NCI-H82 treated with DMSO at 0.1 percent for 48 hours (cell line): ENCODE data around the gene ZDHHC18.
"Not testable (repeated sequence)": the region's sequence is repeated elsewhere in the genome, so short reads cannot be mapped to it uniquely, and the experiment has no call there.

ENCODE experiments used
- DNase-seq: peaks from one replicate; lab custom pipeline; 2025; ENCODE audit not compliant: unreplicated experiment; lab: John Stamatoyannopoulos, UW

Gene ZDHHC18

GRCh38 chr1:26832249-26832960, 5.9 kb downstream of the ZDHHC18 start:
- DNase-seq = peak; percentile 94

- DNase-seq = peak; percentile 76
These were observed 7.2 kb downstream of the ZDHHC18 start for GRCh38 chr1:26833432-26834405.

GRCh38 chr1:26837665-26838064, 11.2 kb downstream of the ZDHHC18 start:
- not testable (repeated sequence) for DNase-seq

GRCh38 chr1:26838474-26839338, 12.2 kb downstream of the ZDHHC18 start:
- no peak for DNase-seq

DNA sequence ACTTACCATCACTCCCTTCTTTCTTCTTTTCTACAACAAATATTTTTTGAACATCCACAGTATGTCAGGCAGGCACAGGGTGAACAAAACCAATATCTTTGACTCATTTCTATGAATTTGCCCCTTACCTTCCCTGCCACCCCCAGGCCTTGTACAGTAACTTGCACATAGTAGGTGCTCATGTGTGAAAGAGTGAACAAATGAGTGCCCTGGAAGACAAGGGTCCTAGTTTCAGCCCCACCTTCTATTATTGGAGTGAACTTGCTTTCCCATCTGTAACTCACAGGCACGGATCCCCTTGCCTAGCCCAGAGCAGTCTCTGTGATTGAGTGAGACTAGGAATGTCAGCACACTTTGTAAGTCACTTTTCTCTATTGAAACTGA, 12.8 kb downstream of the ZDHHC18 start:
- no peak for DNase-seq

GRCh38 chr1:26839779-26840178, 13.3 kb downstream of the ZDHHC18 start:
- DNase-seq = no peak

DNA sequence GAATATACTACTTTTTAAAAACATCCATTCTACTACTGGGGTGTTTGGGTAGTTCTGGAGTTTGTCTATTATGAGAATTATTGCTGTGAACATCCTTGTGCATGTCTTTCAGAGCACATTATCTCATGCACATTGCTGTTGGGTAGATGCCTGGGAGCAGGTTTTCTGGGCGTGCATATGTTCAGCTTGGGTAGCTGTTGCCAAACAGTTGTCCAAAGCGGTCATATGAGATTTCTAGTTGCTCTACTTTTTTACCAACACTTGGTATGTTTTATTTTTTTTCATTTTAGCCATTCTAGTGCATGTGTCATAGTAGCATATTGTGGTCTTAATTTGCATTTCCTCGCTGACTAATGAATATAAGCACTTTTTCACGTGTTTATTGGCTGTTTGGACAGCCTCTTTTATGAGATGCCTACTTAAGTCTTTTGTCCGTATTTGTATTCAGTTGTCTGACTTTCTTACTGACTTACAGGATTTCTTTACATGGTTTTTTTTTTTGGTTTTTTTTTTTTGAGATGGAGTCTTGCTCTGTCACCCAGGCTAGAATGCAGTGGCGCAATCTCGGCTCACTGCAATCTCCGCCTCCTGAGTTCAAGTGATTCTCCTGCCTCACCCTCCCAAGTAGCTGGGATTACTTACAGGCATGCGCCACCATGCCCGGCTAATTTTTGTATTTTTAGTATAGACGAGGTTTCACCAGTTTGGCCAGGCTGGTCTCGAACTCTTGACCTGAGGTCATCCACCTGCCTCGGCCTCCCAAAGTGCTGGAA, 18.1 kb downstream of the ZDHHC18 start:
- no peak for DNase-seq

- not testable (repeated sequence) for DNase-seq
These were observed 21.3 kb downstream of the ZDHHC18 start for GRCh38 chr1:26847826-26848225.

DNA sequence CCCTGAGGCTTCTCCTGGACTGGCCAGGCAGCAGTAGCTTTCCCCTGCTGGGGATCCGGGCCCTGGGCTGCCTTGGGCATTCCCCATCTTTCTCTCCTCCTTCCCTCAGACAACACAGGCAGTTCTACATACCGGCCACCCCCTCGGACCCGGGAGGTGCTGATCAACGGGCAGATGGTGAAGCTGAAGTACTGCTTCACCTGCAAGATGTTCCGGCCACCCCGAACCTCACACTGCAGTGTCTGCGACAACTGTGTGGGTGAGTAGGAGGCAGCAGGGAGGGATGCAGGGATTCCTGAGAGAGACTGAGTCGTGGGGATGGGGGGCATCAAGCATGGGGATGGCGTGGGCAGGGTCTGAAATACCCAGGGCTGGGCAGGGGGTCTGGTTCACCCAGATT, 22.0 kb downstream of the ZDHHC18 start:
- no peak for DNase-seq

DNA sequence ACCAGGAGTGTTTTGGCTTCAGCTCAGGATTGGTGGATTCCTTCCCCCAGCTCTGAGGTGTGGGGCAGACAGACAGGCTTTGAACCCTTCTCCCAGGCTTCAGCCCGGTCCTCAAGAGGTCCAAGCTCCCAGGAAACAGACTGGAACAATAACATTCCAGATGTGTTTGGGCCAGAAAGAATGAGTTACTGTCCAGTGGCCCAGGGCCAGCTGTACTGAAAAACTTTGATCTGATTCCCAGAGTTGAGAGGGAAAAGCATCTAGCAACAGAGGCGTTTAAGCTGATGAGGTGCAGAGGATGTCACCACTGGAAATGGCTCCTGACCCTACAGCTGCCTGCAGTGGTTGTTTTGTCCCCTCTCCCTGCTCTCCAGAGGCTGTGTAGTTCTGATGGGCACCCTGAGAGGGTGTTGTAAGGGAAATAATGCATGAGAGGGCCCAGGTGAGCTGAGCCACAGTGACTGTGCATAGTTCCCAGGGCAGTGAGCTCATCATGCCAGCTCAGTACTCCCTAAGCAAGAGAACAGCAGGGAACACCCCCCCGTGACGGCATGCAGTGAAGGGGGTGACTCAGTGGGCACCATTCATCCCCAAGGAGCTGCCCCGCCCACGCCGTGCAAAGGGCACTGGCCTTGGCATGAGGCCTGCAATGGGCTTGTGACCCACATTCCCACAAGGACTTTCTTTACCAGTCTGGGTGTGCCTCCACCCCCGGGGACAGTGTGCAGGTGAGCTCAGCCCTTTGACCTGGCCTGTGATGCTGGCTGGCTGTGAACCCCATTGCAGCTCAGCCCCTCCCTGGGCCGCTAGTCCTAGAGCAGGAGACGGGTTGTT, 22.7 kb downstream of the ZDHHC18 start:
- DNase-seq = no peak

- DNase-seq = no peak
These were observed 24.7 kb downstream of the ZDHHC18 start for GRCh38 chr1:26851106-26851684.

DNA sequence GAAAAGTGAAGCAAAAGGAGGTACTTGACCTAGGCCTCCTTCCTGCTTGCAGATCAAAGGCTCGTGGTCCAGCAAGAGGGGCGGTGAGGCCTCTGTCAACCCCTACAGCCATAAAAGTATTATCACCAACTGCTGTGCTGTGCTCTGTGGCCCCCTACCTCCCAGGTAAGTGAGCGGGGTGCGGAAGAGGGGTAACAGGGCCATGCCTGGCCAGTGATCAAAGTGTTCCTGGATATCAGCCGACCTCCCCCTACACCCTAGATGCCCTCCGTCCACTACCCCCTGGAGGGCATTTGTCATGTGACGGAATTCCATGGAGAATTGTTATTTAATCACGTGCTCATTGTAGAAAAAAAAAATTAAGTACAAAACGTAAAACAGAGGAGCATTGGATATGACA, 26.2 kb downstream of the ZDHHC18 start:
- no peak for DNase-seq

DNA sequence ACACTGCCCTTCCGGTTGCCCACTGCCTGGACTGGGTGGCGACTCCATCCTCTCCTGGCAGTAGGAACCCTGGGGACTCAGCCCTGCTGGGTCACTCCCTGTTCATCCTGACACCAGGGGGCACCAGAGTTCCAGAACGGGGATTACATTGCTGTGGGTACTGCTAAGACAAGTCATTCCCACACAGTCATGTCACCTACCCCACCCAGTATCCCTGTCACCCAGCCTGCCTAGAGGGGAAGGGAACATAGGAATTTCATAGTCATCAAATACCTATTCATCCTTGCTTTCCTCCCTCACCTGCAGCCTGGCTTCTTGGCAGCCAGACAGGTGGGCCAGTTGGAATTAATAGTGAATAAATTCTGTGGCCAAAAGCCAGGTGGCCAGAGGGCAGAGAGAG, 26.7 kb downstream of the ZDHHC18 start:
- peak; percentile 48 for DNase-seq

DNA sequence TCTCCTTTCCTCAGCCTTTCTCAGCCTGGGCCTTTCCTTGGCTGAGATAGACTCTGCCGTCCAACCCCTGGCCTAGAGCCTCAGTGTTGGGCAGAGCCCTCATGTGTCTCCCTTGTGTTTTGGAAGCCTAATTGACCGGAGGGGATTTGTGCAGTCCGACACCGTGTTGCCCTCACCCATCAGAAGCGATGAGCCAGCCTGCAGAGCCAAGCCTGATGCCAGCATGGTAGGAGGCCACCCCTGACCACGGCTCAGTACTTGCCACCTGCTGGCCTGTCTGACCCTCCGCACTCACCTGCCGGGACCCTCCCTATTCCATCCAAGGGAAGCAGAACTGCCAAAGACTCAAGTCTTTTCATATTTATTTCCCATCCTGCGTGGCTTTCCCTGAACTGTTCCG, 27.1 kb downstream of the ZDHHC18 start:
- DNase-seq = no peak

DNA sequence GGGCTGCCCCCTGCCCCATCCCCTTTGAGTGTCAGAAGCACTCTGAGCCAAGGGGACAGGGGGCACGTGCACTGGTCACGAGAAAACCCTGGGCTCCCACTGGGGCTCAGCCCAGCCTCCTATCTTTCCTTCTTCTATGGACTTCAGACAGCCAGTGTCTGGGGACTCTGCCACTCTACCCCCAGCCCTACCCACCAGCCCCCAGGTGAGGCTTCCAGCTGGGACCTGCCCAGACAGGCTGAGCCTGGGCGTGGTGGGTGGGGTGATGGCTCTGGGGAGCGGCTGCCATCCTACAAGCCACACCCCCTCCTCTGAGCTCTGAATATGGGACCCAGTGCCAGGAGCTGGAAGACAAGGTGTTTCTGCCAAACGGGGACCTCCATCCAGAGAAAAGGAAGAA, 28.4 kb downstream of the ZDHHC18 start:
- no peak for DNase-seq

DNA sequence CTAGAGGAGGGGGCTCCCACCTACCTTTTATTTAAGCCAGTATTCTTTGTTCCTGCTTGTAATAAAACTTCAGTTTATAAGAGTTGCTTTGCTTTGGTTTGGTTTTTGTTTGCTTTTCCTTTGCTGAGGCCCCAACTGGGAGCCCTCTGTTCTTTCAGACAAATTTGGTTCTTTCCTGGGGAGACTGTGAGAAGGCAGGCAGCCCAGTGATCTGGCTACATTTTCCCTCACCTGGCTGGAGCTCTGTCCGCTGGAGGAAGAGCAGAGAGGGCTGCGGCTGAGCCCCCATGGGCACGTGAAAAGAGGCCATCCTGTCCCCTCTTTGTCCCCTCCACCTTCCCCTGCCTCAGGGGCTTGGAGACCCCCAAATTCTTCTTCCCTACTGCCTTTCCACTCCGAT, 29.1 kb downstream of the ZDHHC18 start:
- no peak for DNase-seq

GRCh38 chr1:26856181-26856580, 29.7 kb downstream of the ZDHHC18 start:
- no peak for DNase-seq

- no peak for DNase-seq
These were observed 30.3 kb downstream of the ZDHHC18 start for GRCh38 chr1:26856604-26857469.
